GM12892 (cell line): ENCODE measurements around the gene CDH4.

Experiments used
- POLR2A ChIP-seq: IDR thresholded peaks from 2 replicates; pipeline ENCODE4 v1.6.1; 2011; ENCODE audit warnings: low read depth, low read length, control low read depth
- TAF1 ChIP-seq: IDR thresholded peaks from 2 replicates; pipeline ENCODE4 v1.6.1; 2011; ENCODE audit warnings: low read depth, mild to moderate bottlenecking, control low read depth, low read length, borderline replicate concordance

- TF ChIP-seq TAF1 = no peak
- no peak for TF ChIP-seq POLR2A
These were observed 412.7 kb downstream of the CDH4 start for GRCh38 chr20:61664556-61665320.
